Stomach (tissue), 4 donors: ENCODE measurements around the gene MVP.

Experiments
- EP300 ChIP-seq: sonication (generic); formaldehyde crosslinking; IDR thresholded peaks from one replicate; pipeline ENCODE4 v1.6.1; 2017; ENCODE audit warnings: antibody characterized with exemption
- POLR2A ChIP-seq, 4 donors: fragments of 450-650 bp; IDR thresholded peaks; one replicate each; pipeline ENCODE4 v1.6.1; 2016; ENCODE audit warnings: antibody characterized with exemption in 4 of 4, control low read depth in 2 of 4, mild to moderate bottlenecking in 1 of 4, moderate library complexity in 1 of 4
- TF ChIP-seq, protein P1 (sequence below), 7 experiments: fragments of 450-650 bp in 4 of 7; fragments of 200-600 bp in 3 of 7; sonication (generic) in 3 of 7; IDR thresholded peaks; one replicate each; pipeline ENCODE4 v1.5.1; 2016 to 2019; ENCODE audit warnings: antibody characterized with exemption in 7 of 7, control low read depth in 2 of 7, mild to moderate bottlenecking in 1 of 7

GRCh38 chr16:29863669-29863984, 43.4 kb downstream of the MVP start:
- TF ChIP-seq, protein P1, sequence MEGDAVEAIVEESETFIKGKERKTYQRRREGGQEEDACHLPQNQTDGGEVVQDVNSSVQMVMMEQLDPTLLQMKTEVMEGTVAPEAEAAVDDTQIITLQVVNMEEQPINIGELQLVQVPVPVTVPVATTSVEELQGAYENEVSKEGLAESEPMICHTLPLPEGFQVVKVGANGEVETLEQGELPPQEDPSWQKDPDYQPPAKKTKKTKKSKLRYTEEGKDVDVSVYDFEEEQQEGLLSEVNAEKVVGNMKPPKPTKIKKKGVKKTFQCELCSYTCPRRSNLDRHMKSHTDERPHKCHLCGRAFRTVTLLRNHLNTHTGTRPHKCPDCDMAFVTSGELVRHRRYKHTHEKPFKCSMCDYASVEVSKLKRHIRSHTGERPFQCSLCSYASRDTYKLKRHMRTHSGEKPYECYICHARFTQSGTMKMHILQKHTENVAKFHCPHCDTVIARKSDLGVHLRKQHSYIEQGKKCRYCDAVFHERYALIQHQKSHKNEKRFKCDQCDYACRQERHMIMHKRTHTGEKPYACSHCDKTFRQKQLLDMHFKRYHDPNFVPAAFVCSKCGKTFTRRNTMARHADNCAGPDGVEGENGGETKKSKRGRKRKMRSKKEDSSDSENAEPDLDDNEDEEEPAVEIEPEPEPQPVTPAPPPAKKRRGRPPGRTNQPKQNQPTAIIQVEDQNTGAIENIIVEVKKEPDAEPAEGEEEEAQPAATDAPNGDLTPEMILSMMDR (IDR thresholded peaks at IDR 0.05), result no peak
- TF ChIP-seq POLR2A (IDR thresholded peaks at IDR 0.05) (no peak), EP300 (no peak)
